Endodermal cell (in vitro differentiated cells): Measurements from ENCODE around the gene DERL3. TPM values are rescaled to one million over a fixed set of nuclear protein-coding genes. Genes with fewer than 3 reads are reported as not detected.
A peak's percentile ranks its signal among the peaks of the same experiment; 100 is the strongest.

Source experiments
- DNase-seq: peaks from one replicate; pipeline ENCODE4 v3.0.0-alpha.2; 2017
- H3K27ac ChIP-seq: 2 replicates; pipeline ENCODE4 v1.5.1; 2013; ENCODE audit warnings: mild to moderate bottlenecking, low read depth, low read length, moderate library complexity
- H3K27me3 ChIP-seq: 2 replicates; pipeline ENCODE4 v1.6.1; 2013; ENCODE audit warnings: mild to moderate bottlenecking, low read length, moderate library complexity; ENCODE audit not compliant: insufficient read depth, control insufficient read depth, poor library complexity, severe bottlenecking
- H3K36me3 ChIP-seq: 2 replicates; pipeline ENCODE4 v1.7.0; 2013; ENCODE audit warnings: mild to moderate bottlenecking, low read length, moderate library complexity; ENCODE audit not compliant: control insufficient read depth, insufficient read depth
- H3K4me1 ChIP-seq: one replicate; pipeline ENCODE4 v1.7.0; 2013; ENCODE audit warnings: low read length; ENCODE audit not compliant: control insufficient read depth, insufficient read depth
- H3K4me3 ChIP-seq: 2 replicates; pipeline ENCODE4 v1.5.1; 2013; ENCODE audit warnings: mild to moderate bottlenecking, low read length, moderate library complexity
- H3K9ac ChIP-seq: 2 replicates; pipeline ENCODE4 v1.6.1; 2013; ENCODE audit warnings: mild to moderate bottlenecking, low read length, moderate library complexity; ENCODE audit not compliant: poor library complexity, severe bottlenecking; ENCODE audit errors: extremely low read depth
- H3K9me3 ChIP-seq: 2 replicates; pipeline ENCODE4 v1.6.1; 2013; ENCODE audit warnings: mild to moderate bottlenecking, low read length, moderate library complexity; ENCODE audit not compliant: control insufficient read depth
- H3K27ac Mint-ChIP-seq: 2 replicates; pipeline ENCODE4 v1.8.0; 2020; ENCODE audit warnings: mixed read lengths
- H3K27me3 Mint-ChIP-seq: 2 replicates; pipeline ENCODE4 v1.8.0; 2021; ENCODE audit warnings: mild to moderate bottlenecking, mixed read lengths; ENCODE audit not compliant: insufficient read depth
- H3K36me3 Mint-ChIP-seq: 2 replicates; pipeline ENCODE4 v1.8.0; 2020; ENCODE audit warnings: low read depth, mixed read lengths
- H3K4me1 Mint-ChIP-seq: 2 replicates; pipeline ENCODE4 v1.8.0; 2020; ENCODE audit warnings: mixed read lengths
- H3K4me3 Mint-ChIP-seq: 2 replicates; pipeline ENCODE4 v1.8.0; 2020; ENCODE audit warnings: mild to moderate bottlenecking, moderate library complexity, mixed read lengths
- H3K9me3 Mint-ChIP-seq: 2 replicates; pipeline ENCODE4 v1.8.0; 2020; ENCODE audit warnings: mild to moderate bottlenecking, mixed read lengths
- CTCF ChIP-seq: fragments of 200-600 bp; sonication (generic); conservative IDR thresholded peaks from 2 replicates; pipeline ENCODE4 v1.5.0; 2021; ENCODE audit warnings: antibody characterized with exemption, mild to moderate bottlenecking
- WGBS, 2 experiments: methylation state at CpG; one replicate each; pipeline versions ENCODE4 v1.1.5 to v1.1.7; 2013; ENCODE audit warnings: missing lambda C conversion rate in 2 of 2, mixed read lengths in 1 of 2; ENCODE audit not compliant: insufficient coverage in 1 of 2, insufficient read length in 1 of 2; 5-methylcytosine and 5-hydroxymethylcytosine counted together
- long read RNA-seq, 4 experiments: library from polyadenylated mRNA in 2 of 4; library from RNA in 1 of 4; library from capped mRNA in 1 of 4; stranded (forward) in 3 of 4; unstranded in 1 of 4; transcript quantifications; one replicate each; pipeline ENCODE4 v2.0.0, GENCODE V29; 2020 to 2021; ENCODE audit warnings: inconsistent platforms in 1 of 4
- polyA plus RNA-seq, 2 experiments: library from polyadenylated mRNA; stranded (reverse); fragments of 50-300 nt; gene quantifications; one replicate each; pipeline ENCODE4 v1.2.3, GENCODE V29; 2013
- total RNA-seq, 2 donors: library from RNA; stranded (reverse); fragmentation: NEBNext Ultra II Directional in 1 of 2; extraction: Animal tissue kit (Norgen Biotek cat#: 25700) in 1 of 2; gene quantifications; 2 replicates in 1 of 2; 3 replicates in 1 of 2; pipeline ENCODE4 v1.2.1, GENCODE V29; 2021

The DERL3 gene
- total RNA-seq = 1 to 10 TPM; 6.3 to 7.6 TPM
- polyA plus RNA-seq (2013, experiment 1 of 2) = 8.1 TPM
- 7.7 TPM for polyA plus RNA-seq (2013, experiment 2 of 2)
- long read RNA-seq, experiment 1, partial matches to known transcripts = 0 of 6 reads
- long read RNA-seq, experiment 1, other reads (novel, unspliced or antisense) = 4 of 6 reads
- long read RNA-seq, experiment 2, transcript DERL3-202 (7 exons, 860 nt) = major isoform, 11 of 21 reads
- long read RNA-seq, experiment 2, partial matches to known transcripts = 3 of 21 reads
- long read RNA-seq, experiment 2, other reads (novel, unspliced or antisense) = 3 of 21 reads
- long read RNA-seq, experiment 3, partial matches to known transcripts = 2 of 9 reads
- long read RNA-seq, experiment 3, other reads (novel, unspliced or antisense) = 7 of 9 reads
- long read RNA-seq, experiment 4, transcript DERL3-202 (7 exons, 860 nt) = major isoform, 13 of 49 reads
- long read RNA-seq, experiment 4, transcript DERL3-204 (7 exons, 1,063 nt) = minor isoform, 7 of 49 reads
- long read RNA-seq, experiment 4, partial matches to known transcripts = 10 of 49 reads
- long read RNA-seq, experiment 4, other reads (novel, unspliced or antisense) = 17 of 49 reads

- 1 to 2% methylated on average over 33 to 70 of the region's 70 CpGs for WGBS, 2 experiments
- Histone ChIP-seq H3K4me1 (no peaks in the 10 kb centered on the region), H3K27me3 (no peaks in the 10 kb centered on the region), H3K27ac (peak within 1 kb of the TSS; percentile 73), H3K4me3 (peak within 1 kb of the TSS; percentile 79), H3K9me3 (no peaks in the 10 kb centered on the region), H3K9ac (peak within 1 kb of the TSS; percentile 51), H3K36me3 (peaks cover 18% of the 10 kb centered on the region)
- no peak for TF ChIP-seq CTCF
- DNase-seq = peak; percentile 100
- H3K27me3 Mint-ChIP-seq = peaks cover 31% of the 10 kb centered on the region
- H3K9me3 Mint-ChIP-seq = no peaks in the 10 kb centered on the region
- peak within 1 kb of the TSS; percentile 92 for H3K27ac Mint-ChIP-seq
- peaks cover 7% of the 10 kb centered on the region for H3K4me1 Mint-ChIP-seq
- H3K36me3 Mint-ChIP-seq = peaks cover 13% of the 10 kb centered on the region
- peak within 1 kb of the TSS; percentile 65 for H3K4me3 Mint-ChIP-seq
These were observed at the start of gene DERL3 for GRCh38 chr22:23838681-23839468. Gene DERL3, minus strand, starts transcription at chr22:23839006. Its CDS starts 19 bp downstream, at chr22:23838987.

- Histone ChIP-seq H3K27ac (no peak overlapping the region), H3K36me3 (no peaks in the 10 kb centered on the region), H3K9ac (no peak overlapping the region), H3K4me1 (no peaks in the 10 kb centered on the region), H3K27me3 (no peaks in the 10 kb centered on the region), H3K4me3 (no peak overlapping the region), H3K9me3 (no peaks in the 10 kb centered on the region)
- no peak overlapping the region for H3K27ac Mint-ChIP-seq
- WGBS, 2 experiments = 80 to 90% methylated on average over 3 to 9 of the region's 9 CpGs
- H3K4me3 Mint-ChIP-seq = no peak overlapping the region
- H3K9me3 Mint-ChIP-seq = no peaks in the 10 kb centered on the region
- peaks cover 15% of the 10 kb centered on the region for H3K36me3 Mint-ChIP-seq
- no peaks in the 10 kb centered on the region for H3K4me1 Mint-ChIP-seq
- TF ChIP-seq CTCF = no peak
- no peak for DNase-seq
- H3K27me3 Mint-ChIP-seq = no peaks in the 10 kb centered on the region
These were observed 45.3 kb upstream of the DERL3 start for GRCh38 chr22:23884140-23884539.

GRCh38 chr22:23883658-23884057, 44.9 kb upstream of the DERL3 start:
- H3K9me3 Mint-ChIP-seq = no peaks in the 10 kb centered on the region
- no peaks in the 10 kb centered on the region for H3K4me1 Mint-ChIP-seq
- H3K27ac Mint-ChIP-seq = no peak overlapping the region
- Histone ChIP-seq H3K4me3 (no peak overlapping the region), H3K36me3 (no peaks in the 10 kb centered on the region), H3K9ac (no peak overlapping the region), H3K27ac (no peak overlapping the region), H3K27me3 (no peaks in the 10 kb centered on the region), H3K9me3 (no peaks in the 10 kb centered on the region), H3K4me1 (no peaks in the 10 kb centered on the region)
- TF ChIP-seq CTCF = no peak
- no peaks in the 10 kb centered on the region for H3K27me3 Mint-ChIP-seq
- H3K4me3 Mint-ChIP-seq = no peak overlapping the region
- 95 to 100% methylated on average over 1 to 9 of the region's 9 CpGs for WGBS, 2 experiments
- H3K36me3 Mint-ChIP-seq = peaks cover 15% of the 10 kb centered on the region
- DNase-seq = no peak
